H9 (cell line): Measurements from ENCODE around the gene CCT3. TPM values are rescaled to one million over a fixed set of nuclear protein-coding genes. Genes with fewer than 3 reads are reported as not detected.

Experiments used
- DNase-seq: peaks from one replicate; pipeline ENCODE4 v3.0.0-alpha.2; 2017
- H2AFZ ChIP-seq: one replicate; pipeline ENCODE4 v1.6.1; 2013; ENCODE audit warnings: mild to moderate bottlenecking, low read length, control low read depth, moderate library complexity
- H2AK5ac ChIP-seq: 2 replicates; pipeline ENCODE4 v1.6.1; 2013; ENCODE audit warnings: low read length, control low read depth, mixed read lengths; ENCODE audit not compliant: insufficient read length
- H2BK120ac ChIP-seq: one replicate; pipeline ENCODE4 v1.6.1; 2013; ENCODE audit warnings: low read depth, mild to moderate bottlenecking, low read length, control low read depth, inconsistent platforms; ENCODE audit not compliant: poor library complexity, severe bottlenecking
- H2BK12ac ChIP-seq: 2 replicates; pipeline ENCODE4 v1.6.1; 2013; ENCODE audit warnings: low read length, control low read depth, mixed read lengths, low read depth; ENCODE audit not compliant: insufficient read length
- H2BK15ac ChIP-seq: 2 replicates; pipeline ENCODE4 v1.6.1; 2013; ENCODE audit warnings: low read depth, low read length, control low read depth
- H2BK20ac ChIP-seq: one replicate; pipeline ENCODE4 v1.6.1; 2013; ENCODE audit warnings: low read depth, mild to moderate bottlenecking, low read length, control low read depth, inconsistent platforms; ENCODE audit not compliant: poor library complexity, severe bottlenecking
- H2BK5ac ChIP-seq: 2 replicates; pipeline ENCODE4 v1.6.1; 2013; ENCODE audit warnings: low read length, control low read depth, mixed read lengths; ENCODE audit not compliant: insufficient read length
- H3K14ac ChIP-seq: 2 replicates; pipeline ENCODE4 v1.6.1; 2013; ENCODE audit warnings: low read length, control low read depth; ENCODE audit not compliant: insufficient read depth
- H3K18ac ChIP-seq: 2 replicates; pipeline ENCODE4 v1.6.1; 2013; ENCODE audit warnings: low read depth, mild to moderate bottlenecking, mixed read lengths, low read length, control low read depth; ENCODE audit not compliant: insufficient read length
- H3K23ac ChIP-seq: 2 replicates; pipeline ENCODE4 v1.6.1; 2013; ENCODE audit warnings: low read length, control low read depth, mixed read lengths, low read depth; ENCODE audit not compliant: insufficient read length
- H3K23me2 ChIP-seq: 2 replicates; pipeline ENCODE4 v1.6.1; 2013; ENCODE audit warnings: low read depth, mild to moderate bottlenecking, mixed read lengths, low read length, control low read depth; ENCODE audit not compliant: insufficient read length, poor library complexity, severe bottlenecking
- H3K27ac ChIP-seq: 2 replicates; pipeline ENCODE4 v1.5.1; 2013; ENCODE audit warnings: low read length, control low read depth, mixed read lengths, low read depth; ENCODE audit not compliant: insufficient read length
- H3K27me3 ChIP-seq: 2 replicates; pipeline ENCODE4 v1.6.1; 2013; ENCODE audit warnings: low read length, control low read depth, inconsistent platforms; ENCODE audit not compliant: insufficient read depth
- H3K4ac ChIP-seq: 2 replicates; pipeline ENCODE4 v1.6.1; 2013; ENCODE audit warnings: low read depth, mild to moderate bottlenecking, control low read depth, inconsistent platforms, low read length, moderate library complexity
- H3K4me1 ChIP-seq: 2 replicates; pipeline ENCODE4 v1.6.1; 2013; ENCODE audit warnings: low read length, control low read depth, inconsistent platforms; ENCODE audit not compliant: insufficient read depth
- H3K4me2 ChIP-seq: 2 replicates; pipeline ENCODE4 v1.6.1; 2013; ENCODE audit warnings: low read length, control low read depth, mixed read lengths; ENCODE audit not compliant: insufficient read length, insufficient read depth
- H3K56ac ChIP-seq: 2 replicates; pipeline ENCODE4 v1.6.1; 2013; ENCODE audit warnings: low read depth, mild to moderate bottlenecking, mixed read lengths, low read length, control low read depth; ENCODE audit not compliant: insufficient read length
- H3K79me1 ChIP-seq: 2 replicates; pipeline ENCODE4 v1.6.1; 2013; ENCODE audit warnings: low read depth, mild to moderate bottlenecking, moderate library complexity, low read length, control low read depth, inconsistent platforms; ENCODE audit not compliant: insufficient read depth, poor library complexity, severe bottlenecking
- H3K79me2 ChIP-seq: 2 replicates; pipeline ENCODE4 v1.6.1; 2013; ENCODE audit warnings: low read length, control low read depth, inconsistent platforms; ENCODE audit not compliant: insufficient read depth
- H3K9ac ChIP-seq: 2 replicates; pipeline ENCODE4 v1.6.1; 2013; ENCODE audit warnings: low read length, control low read depth, mixed read lengths; ENCODE audit not compliant: insufficient read length; ENCODE audit errors: extremely low read depth
- H3K9me3 ChIP-seq: one replicate; pipeline ENCODE4 v1.6.1; 2013; ENCODE audit warnings: low read depth, low read length, inconsistent platforms; ENCODE audit not compliant: control insufficient read depth
- H3T11ph ChIP-seq: one replicate; pipeline ENCODE4 v1.6.1; 2013; ENCODE audit warnings: mild to moderate bottlenecking, low read length, control low read depth, inconsistent platforms
- H4K20me1 ChIP-seq: one replicate; pipeline ENCODE4 v1.6.1; 2013; ENCODE audit not compliant: control insufficient read depth, insufficient read length, insufficient read depth
- H4K5ac ChIP-seq: 2 replicates; pipeline ENCODE4 v1.6.1; 2013; ENCODE audit warnings: low read depth, mild to moderate bottlenecking, mixed read lengths, low read length, control low read depth; ENCODE audit not compliant: insufficient read length
- H4K8ac ChIP-seq: replicated peaks from 2 replicates; pipeline ENCODE4 v1.6.1; 2013; ENCODE audit warnings: low read length, control low read depth, mixed read lengths, low read depth; ENCODE audit not compliant: insufficient read length
- H4K91ac ChIP-seq: 2 replicates; pipeline ENCODE4 v1.6.1; 2013; ENCODE audit warnings: low read depth, mild to moderate bottlenecking, moderate library complexity, mixed read lengths, low read length, control low read depth; ENCODE audit not compliant: insufficient read length
- H3K27ac Mint-ChIP-seq, 3 experiments: 2 replicates in 2 of 3; 3 replicates in 1 of 3; pipeline ENCODE4 v1.8.0; 2020 to 2021; ENCODE audit warnings: mixed read lengths in 3 of 3, mild to moderate bottlenecking in 1 of 3, moderate library complexity in 1 of 3
- H3K27me3 Mint-ChIP-seq: 2 replicates; pipeline ENCODE4 v1.8.0; 2021; ENCODE audit warnings: low read depth, mild to moderate bottlenecking, moderate library complexity, mixed read lengths
- H3K36me3 Mint-ChIP-seq, 3 experiments: 2 replicates in 2 of 3; 3 replicates in 1 of 3; pipeline ENCODE4 v1.8.0; 2020 to 2021; ENCODE audit warnings: low read depth in 3 of 3, mixed read lengths in 3 of 3; ENCODE audit not compliant: insufficient read depth in 1 of 3
- H3K4me1 Mint-ChIP-seq, 2 experiments: 2 replicates each; pipeline ENCODE4 v1.8.0; 2020; ENCODE audit warnings: mixed read lengths in 2 of 2
- H3K4me3 Mint-ChIP-seq, 2 experiments: 2 replicates in 1 of 2; 3 replicates in 1 of 2; pipeline ENCODE4 v1.8.0; 2020 to 2021; ENCODE audit warnings: mild to moderate bottlenecking in 2 of 2, mixed read lengths in 2 of 2, moderate library complexity in 1 of 2
- H3K9me3 Mint-ChIP-seq, 2 experiments: 2 replicates in 1 of 2; 3 replicates in 1 of 2; pipeline ENCODE4 v1.8.0; 2020; ENCODE audit warnings: mild to moderate bottlenecking in 2 of 2, mixed read lengths in 2 of 2, moderate library complexity in 1 of 2
- total RNA-seq: library from RNA; stranded (reverse); gene quantifications from 2 replicates; pipeline ENCODE4 v1.2.1, GENCODE V29; 2021
- TF ChIP-seq, protein P1 (sequence below): fragments of 200-600 bp; sonication (generic); conservative IDR thresholded peaks from 3 replicates; pipeline ENCODE4 v1.8.0; 2021; ENCODE audit warnings: antibody characterized with exemption, mild to moderate bottlenecking

The CCT3 gene
- total RNA-seq, 1 experiment from 2014 or later = 524 TPM

DNA sequence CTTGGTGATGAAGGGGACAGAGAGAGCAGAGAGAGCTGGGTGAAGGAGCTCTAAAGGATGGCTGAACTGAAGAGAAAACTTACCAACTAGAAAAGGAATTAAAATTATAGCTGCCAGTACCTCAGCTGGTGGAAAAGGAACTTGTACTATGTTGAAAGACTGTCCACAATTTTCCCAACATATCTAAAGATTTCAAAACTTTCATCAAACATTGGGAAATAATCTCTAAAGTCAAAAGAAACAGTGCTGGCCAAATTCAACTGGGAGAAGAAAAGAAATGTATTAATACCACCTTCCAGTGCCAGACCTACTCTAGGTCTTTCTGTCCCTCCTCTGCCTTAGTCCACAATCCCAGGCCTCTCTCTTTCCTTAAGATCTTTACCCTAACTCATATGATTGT lies 61.6 kb downstream of the CCT3 start:
- Histone ChIP-seq H3K9me3 (no peaks in the 10 kb centered on the region), H3T11ph (no peak overlapping the region), H3K23me2 (peaks cover 1% of the 10 kb centered on the region), H2AFZ (no peak overlapping the region), H3K9ac (no peak overlapping the region), H4K5ac (no peak overlapping the region), H2AK5ac (no peak overlapping the region), H3K79me1 (peaks cover 5% of the 10 kb centered on the region), H4K8ac (no peak overlapping the region), H3K4ac (no peak overlapping the region), H3K4me2 (no peak overlapping the region), H3K79me2 (peaks cover 16% of the 10 kb centered on the region), H3K56ac (no peak overlapping the region), H4K91ac (no peak overlapping the region), H3K4me1 (no peaks in the 10 kb centered on the region), H3K18ac (no peak overlapping the region), H2BK15ac (no peak overlapping the region), H2BK20ac (no peak overlapping the region), H3K23ac (no peak overlapping the region), H3K27ac (no peak overlapping the region), H4K20me1 (no peaks in the 10 kb centered on the region), H2BK5ac (no peak overlapping the region), H2BK120ac (no peak overlapping the region), H2BK12ac (no peak overlapping the region), H3K27me3 (no peaks in the 10 kb centered on the region), H3K14ac (no peak overlapping the region)
- peaks cover 7 to 8% of the 10 kb centered on the region in 2 experiments for H3K4me1 Mint-ChIP-seq
- H3K9me3 Mint-ChIP-seq = no peaks in the 10 kb centered on the region
- H3K4me3 Mint-ChIP-seq = no peak overlapping the region
- no peak overlapping the region for H3K27ac Mint-ChIP-seq
- peaks cover 60 to 80% (median 72%) of the 10 kb centered on the region in 3 experiments; a peak in 6 of 7 replicates for H3K36me3 Mint-ChIP-seq
- TF ChIP-seq, protein P1, sequence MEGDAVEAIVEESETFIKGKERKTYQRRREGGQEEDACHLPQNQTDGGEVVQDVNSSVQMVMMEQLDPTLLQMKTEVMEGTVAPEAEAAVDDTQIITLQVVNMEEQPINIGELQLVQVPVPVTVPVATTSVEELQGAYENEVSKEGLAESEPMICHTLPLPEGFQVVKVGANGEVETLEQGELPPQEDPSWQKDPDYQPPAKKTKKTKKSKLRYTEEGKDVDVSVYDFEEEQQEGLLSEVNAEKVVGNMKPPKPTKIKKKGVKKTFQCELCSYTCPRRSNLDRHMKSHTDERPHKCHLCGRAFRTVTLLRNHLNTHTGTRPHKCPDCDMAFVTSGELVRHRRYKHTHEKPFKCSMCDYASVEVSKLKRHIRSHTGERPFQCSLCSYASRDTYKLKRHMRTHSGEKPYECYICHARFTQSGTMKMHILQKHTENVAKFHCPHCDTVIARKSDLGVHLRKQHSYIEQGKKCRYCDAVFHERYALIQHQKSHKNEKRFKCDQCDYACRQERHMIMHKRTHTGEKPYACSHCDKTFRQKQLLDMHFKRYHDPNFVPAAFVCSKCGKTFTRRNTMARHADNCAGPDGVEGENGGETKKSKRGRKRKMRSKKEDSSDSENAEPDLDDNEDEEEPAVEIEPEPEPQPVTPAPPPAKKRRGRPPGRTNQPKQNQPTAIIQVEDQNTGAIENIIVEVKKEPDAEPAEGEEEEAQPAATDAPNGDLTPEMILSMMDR = no peak
- no peaks in the 10 kb centered on the region for H3K27me3 Mint-ChIP-seq
- no peak for DNase-seq
